Endothelial cell of umbilical vein (primary cell): Measurements from ENCODE around the gene BCAS3. TPM values are rescaled to one million over a fixed set of nuclear protein-coding genes. Genes with fewer than 3 reads are reported as not detected.

Experiments used
- BruUV-seq: library from RNA; stranded (reverse); fragments of 400-500 nt; replicated peaks from 2 replicates; lab custom pipeline; 2021; lab: Mats Ljungman, UMichigan
- CTCF ChIA-PET: fragments of 300-600, 350-600 bp; sonication (Branson Sonifier 250); formaldehyde crosslinking; loops from one replicate; lab custom pipeline; 2021; ENCODE audit warnings: antibody characterized with exemption, inconsistent platforms; lab: Charles Lee
- POLR2A ChIA-PET: fragments of 300-600, 350-600 bp; sonication (Branson Sonifier 250); formaldehyde crosslinking; loops from one replicate; lab custom pipeline; 2021; ENCODE audit warnings: antibody characterized with exemption, inconsistent platforms; lab: Charles Lee
- DNase-seq: peaks from one replicate; pipeline ENCODE4 v3.0.0-alpha.2; 2011; ENCODE audit warnings: low read depth, low spot score
- FAIRE-seq: peaks from 2 replicates; lab custom pipeline; 2011; peaks lifted over from hg19 to GRCh38; lab: Jason Lieb, UNC
- H2AFZ ChIP-seq: 2 replicates; pipeline ENCODE4 v1.6.0; 2012; ENCODE audit warnings: low read depth, low read length, control low read depth, inconsistent platforms
- H3K27ac ChIP-seq: 2 replicates; pipeline ENCODE4 v1.5.1; 2011; ENCODE audit warnings: low read depth, mild to moderate bottlenecking, control low read depth, low read length, moderate library complexity; ENCODE audit not compliant: insufficient read depth
- H3K27me3 ChIP-seq, 2 experiments: 2 replicates each; pipeline versions ENCODE4 v1.6.0 to v1.6.1; 2011; ENCODE audit warnings: low read length in 2 of 2, mixed read lengths in 1 of 2; ENCODE audit not compliant: control insufficient read depth in 2 of 2, insufficient read depth in 2 of 2
- H3K36me3 ChIP-seq, 2 experiments: 2 replicates in 1 of 2; 3 replicates in 1 of 2; pipeline ENCODE4 v1.5.1; 2011; ENCODE audit warnings: low read length in 2 of 2, mild to moderate bottlenecking in 1 of 2, moderate library complexity in 1 of 2; ENCODE audit not compliant: control insufficient read depth in 2 of 2, insufficient read depth in 2 of 2; ENCODE audit errors: extremely low read depth in 1 of 2
- H3K4me1 ChIP-seq: 3 replicates; pipeline ENCODE4 v1.5.1; 2011; ENCODE audit warnings: mild to moderate bottlenecking, low read length; ENCODE audit not compliant: control insufficient read depth, insufficient read depth; ENCODE audit errors: extremely low read depth
- H3K4me2 ChIP-seq: 2 replicates; pipeline ENCODE4 v1.6.1; 2011; ENCODE audit warnings: low read length, control low read depth, mixed read lengths; ENCODE audit not compliant: insufficient read depth
- H3K4me3 ChIP-seq, 3 experiments: fragments of 200-600 bp in 1 of 3; sonication (generic), shearing (Covaris generic) in 1 of 3; replicated peaks in 1 of 3; 2 replicates each; pipeline ENCODE4 v1.5.1; 2011 to 2016; ENCODE audit warnings: control low read depth in 3 of 3, low read length in 3 of 3, mild to moderate bottlenecking in 2 of 3, inconsistent platforms in 1 of 3, low read depth in 1 of 3, moderate library complexity in 1 of 3; ENCODE audit not compliant: insufficient read depth in 1 of 3
- H3K79me2 ChIP-seq: 2 replicates; pipeline ENCODE4 v1.6.0; 2012; ENCODE audit warnings: low read length, inconsistent platforms; ENCODE audit not compliant: control insufficient read depth, insufficient read depth
- H3K9ac ChIP-seq: replicated peaks from 2 replicates; pipeline ENCODE3; 2011; ENCODE audit warnings: low read length, control low read depth; ENCODE audit not compliant: insufficient read depth; ENCODE audit errors: extremely low read depth
- H3K9me1 ChIP-seq: replicated peaks from 3 replicates; pipeline ENCODE4 v1.6.0; 2011; ENCODE audit warnings: mild to moderate bottlenecking, low read length; ENCODE audit not compliant: control insufficient read depth, insufficient read depth; ENCODE audit errors: extremely low read depth
- H3K9me3 ChIP-seq: replicated peaks from 2 replicates; pipeline ENCODE4 v1.5.1; 2012; ENCODE audit warnings: low read length, inconsistent platforms; ENCODE audit not compliant: control insufficient read depth, insufficient read depth
- H4K20me1 ChIP-seq: replicated peaks from 2 replicates; pipeline ENCODE3; 2011; ENCODE audit warnings: mild to moderate bottlenecking, low read length; ENCODE audit not compliant: control insufficient read depth, insufficient read depth; ENCODE audit errors: extremely low read depth
- EZH2 ChIP-seq: IDR thresholded peaks from 2 replicates; pipeline ENCODE4 v1.6.1; 2012; ENCODE audit warnings: borderline replicate concordance, low read depth, mild to moderate bottlenecking, moderate library complexity, low read length, inconsistent platforms; ENCODE audit not compliant: severe bottlenecking
- FOS ChIP-seq: IDR thresholded peaks from 2 replicates; pipeline ENCODE4 v1.6.1; 2011; ENCODE audit warnings: mild to moderate bottlenecking, low read length, moderate library complexity, borderline replicate concordance; ENCODE audit not compliant: insufficient read depth
- GATA2 ChIP-seq: IDR thresholded peaks from 2 replicates; pipeline ENCODE4 v1.7.0; 2011; ENCODE audit warnings: low read depth, mild to moderate bottlenecking, moderate library complexity, mixed read lengths, low read length; ENCODE audit not compliant: insufficient read length, insufficient read depth
- JUN ChIP-seq: IDR thresholded peaks from 2 replicates; pipeline ENCODE4 v1.6.1; 2011; ENCODE audit warnings: borderline replicate concordance, low read depth; ENCODE audit not compliant: insufficient read length, insufficient read depth
- MYC ChIP-seq: IDR thresholded peaks from one replicate; pipeline ENCODE4 v1.6.1; 2011; ENCODE audit warnings: mild to moderate bottlenecking, low read depth, low read length
- POLR2A ChIP-seq: IDR thresholded peaks from 2 replicates; pipeline ENCODE4 v1.6.1; 2012; ENCODE audit warnings: low read depth, mild to moderate bottlenecking, control low read depth, low read length
- POLR2AphosphoS5 ChIP-seq: IDR thresholded peaks from 2 replicates; pipeline ENCODE4 v1.6.1; 2012; ENCODE audit warnings: low read depth, mild to moderate bottlenecking, control low read depth, low read length, moderate library complexity; ENCODE audit not compliant: insufficient read depth
- dilution Hi-C: fragments of 300-500 bp; cut with MboI; formaldehyde crosslinking; loops from one replicate; pipeline ENCODE4 v1.15.0; 2019; ENCODE audit warnings: low sequenced_read_pairs; ENCODE audit not compliant: extremely low pct_ligation_motif_present
- intact Hi-C: fragments of 100-400 bp; cut with micrococcal nuclease; formaldehyde crosslinking; loops from one replicate; pipeline ENCODE4 v1.10.0; 2022
- polyA plus RNA-seq, 4 experiments: library from polyadenylated mRNA; depleted of rRNA in 3 of 4; stranded (reverse) in 3 of 4; unstranded in 1 of 4; fragments of >200 nt; gene quantifications; 2 replicates each; pipeline versions ENCODE4 v1.2.1 to v1.2.3, GENCODE V29; 2011 to 2012; ENCODE audit warnings: missing spikeins in 1 of 4
- total RNA-seq: library from RNA; stranded (reverse); gene quantifications from 2 replicates; pipeline ENCODE4 v1.2.3, GENCODE V29; 2021
- TF ChIP-seq, protein P1 (sequence below), 2 donors: IDR thresholded peaks; 1 replicate in 1 of 2; 2 replicates in 1 of 2; pipeline ENCODE4 v1.5.1; 2011; ENCODE audit warnings: low read length in 2 of 2, mild to moderate bottlenecking in 2 of 2, moderate library complexity in 2 of 2, control low read depth in 1 of 2, inconsistent platforms in 1 of 2, low read depth in 1 of 2; ENCODE audit not compliant: insufficient read depth in 1 of 2; ENCODE audit errors: extremely low read depth in 1 of 2
- TF ChIP-seq, protein P2 (sequence below): IDR thresholded peaks from 2 replicates; pipeline ENCODE4 v1.6.1; 2011; ENCODE audit not compliant: insufficient read depth, insufficient read length

BCAS3 gene
- total and polyA plus RNA-seq, 2 donors (not counting 3 experiments of a cell fraction or from before 2014, with no cell fraction given): 8.2 to 16.0 TPM

- BruUV-seq: no TSS peak
- DNase-seq: peak; percentile 67
Measured at GRCh38 chr17:60704170-60704569, 26.5 kb downstream of the BCAS3 start.

More at GRCh38 chr17:60704170-60704569, 26.5 kb downstream of the BCAS3 start:
- Histone ChIP-seq H4K20me1 (no peaks in the 10 kb centered on the region), H3K9me1 (no peaks in the 10 kb centered on the region), H3K4me3 (no peak overlapping the region), H3K4me2 (no peak overlapping the region), H3K9me3 (no peaks in the 10 kb centered on the region), H3K27me3 (no peaks in the 10 kb centered on the region), H3K9ac (no peak overlapping the region), H3K27ac (no peak overlapping the region), H3K4me1 (no peaks in the 10 kb centered on the region), H3K79me2 (no peaks in the 10 kb centered on the region), H3K36me3 (no peaks in the 10 kb centered on the region), H2AFZ (no peak overlapping the region)
- ChIA-PET CTCF (no interaction called here), POLR2A (no interaction called here)
- dilution Hi-C loops: no loop called here
- no peak for FAIRE-seq
- no peak for TF ChIP-seq FOS
- no peak for TF ChIP-seq POLR2A
- TF ChIP-seq GATA2: no peak
- no peak for TF ChIP-seq EZH2
- TF ChIP-seq POLR2AphosphoS5: no peak
- TF ChIP-seq, protein P1, sequence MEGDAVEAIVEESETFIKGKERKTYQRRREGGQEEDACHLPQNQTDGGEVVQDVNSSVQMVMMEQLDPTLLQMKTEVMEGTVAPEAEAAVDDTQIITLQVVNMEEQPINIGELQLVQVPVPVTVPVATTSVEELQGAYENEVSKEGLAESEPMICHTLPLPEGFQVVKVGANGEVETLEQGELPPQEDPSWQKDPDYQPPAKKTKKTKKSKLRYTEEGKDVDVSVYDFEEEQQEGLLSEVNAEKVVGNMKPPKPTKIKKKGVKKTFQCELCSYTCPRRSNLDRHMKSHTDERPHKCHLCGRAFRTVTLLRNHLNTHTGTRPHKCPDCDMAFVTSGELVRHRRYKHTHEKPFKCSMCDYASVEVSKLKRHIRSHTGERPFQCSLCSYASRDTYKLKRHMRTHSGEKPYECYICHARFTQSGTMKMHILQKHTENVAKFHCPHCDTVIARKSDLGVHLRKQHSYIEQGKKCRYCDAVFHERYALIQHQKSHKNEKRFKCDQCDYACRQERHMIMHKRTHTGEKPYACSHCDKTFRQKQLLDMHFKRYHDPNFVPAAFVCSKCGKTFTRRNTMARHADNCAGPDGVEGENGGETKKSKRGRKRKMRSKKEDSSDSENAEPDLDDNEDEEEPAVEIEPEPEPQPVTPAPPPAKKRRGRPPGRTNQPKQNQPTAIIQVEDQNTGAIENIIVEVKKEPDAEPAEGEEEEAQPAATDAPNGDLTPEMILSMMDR (IDR thresholded peaks at IDR 0.05; ENCODE audit: extremely low read depth in 1 of 2, insufficient read depth in 1 of 2, low read depth in 1 of 2, low read length in 2 of 2): no peak
- no peak for TF ChIP-seq JUN
- TF ChIP-seq, protein P2, sequence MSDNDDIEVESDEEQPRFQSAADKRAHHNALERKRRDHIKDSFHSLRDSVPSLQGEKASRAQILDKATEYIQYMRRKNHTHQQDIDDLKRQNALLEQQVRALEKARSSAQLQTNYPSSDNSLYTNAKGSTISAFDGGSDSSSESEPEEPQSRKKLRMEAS: no peak
- TF ChIP-seq MYC: no peak
- intact Hi-C loops: no loop called here
